IPS DF 6.9 (cell line): ENCODE results near the gene DDX4.
"Not testable (repeated sequence)": the region's sequence is repeated elsewhere in the genome, so short reads cannot be mapped to it uniquely, and the experiment has no call there.

Experiments
- DNase-seq: peaks from one replicate; pipeline ENCODE4 v3.0.0-alpha.2; 2013; ENCODE audit warnings: low read depth, low spot score
- H3K27ac ChIP-seq: one replicate; pipeline ENCODE4 v1.5.1; 2013; ENCODE audit warnings: low read length, control low read depth
- H3K27me3 ChIP-seq: 2 replicates; pipeline ENCODE4 v1.6.1; 2013; ENCODE audit warnings: mild to moderate bottlenecking, low read length; ENCODE audit not compliant: control insufficient read depth, insufficient read depth
- H3K36me3 ChIP-seq: 2 replicates; pipeline ENCODE4 v1.6.1; 2013; ENCODE audit warnings: low read length; ENCODE audit not compliant: control insufficient read depth, insufficient read depth
- H3K4me1 ChIP-seq: 2 replicates; pipeline ENCODE4 v1.6.1; 2013; ENCODE audit warnings: low read length; ENCODE audit not compliant: control insufficient read depth, insufficient read depth
- H3K4me3 ChIP-seq: 2 replicates; pipeline ENCODE4 v1.5.1; 2013; ENCODE audit warnings: mild to moderate bottlenecking, low read length
- H3K9me3 ChIP-seq: 2 replicates; pipeline ENCODE4 v1.6.1; 2013; ENCODE audit warnings: low read length, inconsistent platforms; ENCODE audit not compliant: control insufficient read depth, insufficient read depth
- WGBS: extraction: QIAGEN DNeasy Blood & Tissue Kit; methylation state at CpG from one replicate; pipeline ENCODE4 v1.1.7; 2013; ENCODE audit warnings: mixed read lengths, missing lambda C conversion rate; ENCODE audit not compliant: insufficient read length, insufficient coverage; 5-methylcytosine and 5-hydroxymethylcytosine counted together

The DDX4 gene

GRCh38 chr5:55706230-55706629, 31.6 kb upstream of the DDX4 start:
- Histone ChIP-seq H3K27me3 (no peaks in the 10 kb centered on the region), H3K4me1 (peaks cover under 1% of the 10 kb centered on the region), H3K36me3 (no peaks in the 10 kb centered on the region), H3K9me3 (no peaks in the 10 kb centered on the region), H3K27ac (no peak overlapping the region), H3K4me3 (no peak overlapping the region)
- no peak for DNase-seq

GRCh38 chr5:55708732-55709131, 29.1 kb upstream of the DDX4 start:
- Histone ChIP-seq H3K4me1 (peaks cover 2% of the 10 kb centered on the region), H3K27me3 (no peaks in the 10 kb centered on the region), H3K4me3 (no peak overlapping the region), H3K36me3 (no peaks in the 10 kb centered on the region), H3K9me3 (no peaks in the 10 kb centered on the region), H3K27ac (no peak overlapping the region)
- DNase-seq, result no peak

GRCh38 chr5:55711507-55712022, 26.3 kb upstream of the DDX4 start:
- H3K27ac ChIP-seq, result no peak overlapping the region
- DNase-seq, result no peak
- peaks cover 2% of the 10 kb centered on the region; the same call in 1 of the 2 replicates for H3K4me1 ChIP-seq
- H3K4me3 ChIP-seq, result peak overlapping the region; percentile 91; the same call in 1 of the 2 replicates
- H3K9me3 ChIP-seq, result no peaks in the 10 kb centered on the region
- no peaks in the 10 kb centered on the region for H3K36me3 ChIP-seq
- no CpG with 5 or more reads among the region's 18 CpGs for WGBS
- no peaks in the 10 kb centered on the region for H3K27me3 ChIP-seq

GRCh38 chr5:55712023-55712859, 25.6 kb upstream of the DDX4 start, which contains the start of gene SLC38A9:
Gene SLC38A9 (minus strand): TSS chr5:55712324. CDS start chr5:55697958, 14,366 bp downstream.
- Histone ChIP-seq H3K4me3 (peak within 1 kb of the TSS; percentile 91), H3K4me1 (peaks cover 2% of the 10 kb centered on the region; the same call in 1 of the 2 replicates), H3K9me3 (no peaks in the 10 kb centered on the region), H3K36me3 (no peaks in the 10 kb centered on the region), H3K27me3 (no peaks in the 10 kb centered on the region), H3K27ac (no peak within 1 kb of the TSS)
- DNase-seq, result peak; percentile 93
- whole genome bisulfite sequencing, result no CpG with 5 or more reads among the region's 55 CpGs

GRCh38 chr5:55713871-55714270, 24.0 kb upstream of the DDX4 start:
- Histone ChIP-seq H3K27ac (no peak overlapping the region), H3K9me3 (no peaks in the 10 kb centered on the region), H3K27me3 (no peaks in the 10 kb centered on the region), H3K4me1 (peaks cover 2% of the 10 kb centered on the region; the same call in 1 of the 2 replicates), H3K36me3 (no peaks in the 10 kb centered on the region), H3K4me3 (no peak overlapping the region)
- DNase-seq, result no peak
- WGBS, result no CpG with 5 or more reads among the region's 3 CpGs

- H3K4me3 ChIP-seq, result no peak overlapping the region
- no peak overlapping the region for H3K27ac ChIP-seq
- H3K27me3 ChIP-seq, result no peaks in the 10 kb centered on the region
- H3K9me3 ChIP-seq, result no peaks in the 10 kb centered on the region
- no CpG with 5 or more reads among the region's 1 CpG for WGBS
- no peaks in the 10 kb centered on the region for H3K36me3 ChIP-seq
- H3K4me1 ChIP-seq, result peaks cover 2% of the 10 kb centered on the region; the same call in 1 of the 2 replicates
- DNase-seq, result no peak
These were observed 23.5 kb upstream of the DDX4 start for GRCh38 chr5:55714339-55714738.

GRCh38 chr5:55714749-55715148, 23.1 kb upstream of the DDX4 start:
- Histone ChIP-seq H3K36me3 (no peaks in the 10 kb centered on the region), H3K9me3 (no peaks in the 10 kb centered on the region), H3K27me3 (no peaks in the 10 kb centered on the region), H3K27ac (no peak overlapping the region), H3K4me1 (peaks cover 2% of the 10 kb centered on the region; the same call in 1 of the 2 replicates), H3K4me3 (no peak overlapping the region)
- no peak for DNase-seq
- WGBS, result no CpG with 5 or more reads among the region's 6 CpGs

GRCh38 chr5:55715519-55716078, 22.3 kb upstream of the DDX4 start:
- no peak for DNase-seq
- Histone ChIP-seq H3K4me3 (no peak overlapping the region), H3K27ac (no peak overlapping the region), H3K4me1 (peaks cover 2% of the 10 kb centered on the region; the same call in 1 of the 2 replicates), H3K36me3 (no peaks in the 10 kb centered on the region), H3K27me3 (no peaks in the 10 kb centered on the region), H3K9me3 (no peaks in the 10 kb centered on the region)
- no CpG with 5 or more reads among the region's 6 CpGs for WGBS

- no CpG with 5 or more reads among the region's 2 CpGs for WGBS
These were observed 18.8 kb upstream of the DDX4 start for GRCh38 chr5:55719026-55719425.

GRCh38 chr5:55720188-55720703, 17.6 kb upstream of the DDX4 start:
- H3K4me3 ChIP-seq, result no peak overlapping the region
- no peaks in the 10 kb centered on the region for H3K4me1 ChIP-seq
- H3K27ac ChIP-seq, result no peak overlapping the region
- no peak for DNase-seq
- no peaks in the 10 kb centered on the region for H3K9me3 ChIP-seq
- no peaks in the 10 kb centered on the region for H3K36me3 ChIP-seq
- H3K27me3 ChIP-seq, result no peaks in the 10 kb centered on the region
- no CpG with 5 or more reads among the region's 3 CpGs for WGBS

More at GRCh38 chr5:55719026-55719425, 18.8 kb upstream of the DDX4 start:
- DNase-seq, H3K27ac ChIP-seq, H3K9me3 ChIP-seq, H3K36me3 ChIP-seq, H3K27me3 ChIP-seq, H3K4me3 ChIP-seq, H3K4me1 ChIP-seq: not testable (repeated sequence)
